Right lung (tissue), 5 donors: ENCODE data around the gene ERG. TPM values are rescaled to one million over a fixed set of nuclear protein-coding genes. Genes with fewer than 3 reads are reported as not detected.

ENCODE experiments used
- DNase-seq, 2 donors: peaks; one replicate each; pipeline ENCODE4 v3.0.0-alpha.2; 2013
- polyA plus RNA-seq, 5 donors: library from polyadenylated mRNA; unstranded; fragments of 120-200 nt; gene quantifications; one replicate each; pipeline versions ENCODE4 v1.2.1 to v1.2.3, GENCODE V29; 2013; ENCODE audit warnings: inconsistent platforms in 1 of 5, low replicate concordance in 1 of 5; ENCODE audit not compliant: insufficient read length in 5 of 5, insufficient read depth in 1 of 5

ERG gene
- polyA plus RNA-seq, 5 donors: 36.3 to 48.4 (median 38.9) TPM

GRCh38 chr21:38503583-38503982, 5.3 kb upstream of the ERG start:
- DNase-seq: no peak

DNA sequence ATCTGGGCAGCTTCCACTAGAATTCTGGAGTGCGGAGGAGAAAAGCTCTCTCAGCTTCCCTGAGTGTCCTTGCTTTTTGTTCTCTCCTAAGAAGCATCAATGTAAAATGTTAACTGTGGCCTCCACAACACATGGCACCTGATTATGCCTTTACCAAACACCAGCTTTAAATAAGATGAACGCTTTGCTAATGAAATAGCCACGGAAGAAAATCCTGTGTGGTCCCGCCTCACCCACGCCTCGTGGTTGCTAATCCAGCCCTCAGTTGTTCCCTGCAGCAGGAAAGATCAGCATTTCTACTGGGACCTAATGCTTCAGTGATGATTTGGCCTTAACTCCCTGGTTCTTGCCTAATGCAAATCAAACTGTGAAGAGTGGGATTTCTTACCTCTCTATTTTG, 1.8 kb upstream of the ERG start:
- DNase-seq: no peak

DNA sequence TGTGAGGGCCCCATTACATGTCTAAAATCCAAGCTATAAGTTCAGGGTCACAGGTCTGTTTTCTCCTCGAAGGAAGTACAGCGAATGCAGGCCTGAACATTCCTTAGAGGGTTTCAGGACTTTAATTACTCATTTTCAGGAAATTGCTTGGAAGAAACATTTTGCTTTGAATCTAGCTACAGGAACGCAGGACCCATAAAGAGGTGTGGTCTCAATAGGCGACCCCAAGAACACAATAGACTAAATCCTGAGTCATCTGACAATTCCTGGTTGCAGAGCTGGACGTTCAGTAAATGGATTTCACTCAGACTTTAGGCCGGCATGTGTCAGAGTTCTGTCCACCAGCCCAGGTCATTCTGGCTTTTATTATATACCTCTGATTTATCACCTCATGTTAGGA, 1.0 kb upstream of the ERG start:
- DNase-seq: no peak

DNA sequence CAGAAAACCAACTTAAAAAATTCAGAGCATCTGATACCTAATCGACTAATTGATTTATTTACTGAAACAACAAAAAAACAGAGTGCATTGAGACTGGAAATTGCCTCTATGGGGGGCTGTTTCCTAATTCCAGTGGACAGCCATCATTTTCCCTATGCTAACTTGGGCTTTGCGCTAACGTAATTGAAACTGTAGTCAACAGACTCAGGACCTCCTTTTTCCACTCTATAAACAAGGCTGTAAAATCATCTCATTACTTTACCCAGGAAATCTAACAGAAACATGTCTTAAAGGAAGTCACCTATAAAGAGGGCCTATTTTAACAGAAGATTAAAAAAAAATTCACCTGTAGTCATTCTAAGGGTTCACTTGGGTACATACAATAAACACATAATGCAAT, 2.1 kb downstream of the ERG start:
- DNase-seq: no peak

- DNase-seq: no peak
These were observed 2.6 kb downstream of the ERG start for GRCh38 chr21:38495696-38496095.

GRCh38 chr21:38495242-38495641, 3.0 kb downstream of the ERG start:
- no peak for DNase-seq

DNA sequence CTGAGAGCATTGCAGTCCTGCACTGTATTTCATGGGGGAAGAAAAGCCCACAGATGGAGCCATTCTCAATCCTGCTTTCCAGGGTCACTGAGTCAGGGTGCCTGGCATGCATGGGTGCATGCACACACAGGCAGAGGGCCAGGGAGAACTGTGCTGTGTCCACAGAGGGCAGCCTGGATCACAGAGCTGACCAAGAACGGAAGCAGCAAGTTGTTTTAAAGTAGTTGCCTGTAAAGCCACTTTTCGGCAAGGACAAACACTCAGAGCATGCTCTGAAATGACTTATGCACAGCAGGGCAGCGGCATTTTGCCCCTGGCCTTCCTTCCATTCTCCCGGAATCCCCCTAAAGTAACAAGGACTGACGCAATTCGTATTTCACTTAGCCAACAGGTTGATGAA, 3.6 kb downstream of the ERG start:
- DNase-seq: no peak

DNA sequence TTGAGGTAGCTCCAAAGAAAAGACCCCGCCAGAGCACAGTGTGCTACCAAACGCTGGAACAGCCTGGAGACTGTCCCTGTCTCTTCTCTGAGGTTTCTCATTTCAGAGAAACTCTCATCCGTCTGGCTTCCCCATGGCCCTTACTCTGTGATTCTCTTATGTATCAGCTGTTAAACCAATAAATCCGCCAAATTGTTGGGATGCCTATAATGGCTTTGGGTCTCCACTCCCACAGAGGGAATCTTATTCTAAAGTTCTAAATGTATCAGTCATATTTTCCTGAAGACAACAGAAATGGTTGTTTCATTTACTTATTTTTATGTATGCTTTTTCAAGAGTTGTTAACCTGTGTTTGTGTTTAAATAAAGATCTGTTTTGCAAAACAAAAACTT, 4.0 kb downstream of the ERG start:
- no peak for DNase-seq

- DNase-seq: no peak
These were observed 4.6 kb downstream of the ERG start for GRCh38 chr21:38493549-38494250.

DNA sequence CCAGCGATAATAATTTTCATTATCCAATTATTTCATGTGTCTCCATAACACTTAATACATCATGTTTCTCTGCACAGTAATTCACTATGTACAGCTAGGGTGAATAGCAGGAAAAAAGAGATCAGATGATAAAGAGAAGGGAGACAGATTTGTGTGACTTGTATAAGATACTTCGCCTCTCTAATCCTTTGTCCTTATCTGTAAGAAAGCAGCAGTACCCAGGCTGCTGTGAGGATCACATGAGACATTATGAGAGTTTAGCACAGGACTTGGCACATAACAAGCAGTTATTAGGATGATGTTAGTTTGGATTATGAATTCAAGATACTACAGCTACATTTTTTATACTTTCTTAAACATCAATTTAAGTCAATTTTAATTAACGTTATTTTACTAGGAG, 6.3 kb downstream of the ERG start:
- no peak for DNase-seq

- no peak for DNase-seq
These were observed 6.7 kb downstream of the ERG start for GRCh38 chr21:38491536-38491935.

DNA sequence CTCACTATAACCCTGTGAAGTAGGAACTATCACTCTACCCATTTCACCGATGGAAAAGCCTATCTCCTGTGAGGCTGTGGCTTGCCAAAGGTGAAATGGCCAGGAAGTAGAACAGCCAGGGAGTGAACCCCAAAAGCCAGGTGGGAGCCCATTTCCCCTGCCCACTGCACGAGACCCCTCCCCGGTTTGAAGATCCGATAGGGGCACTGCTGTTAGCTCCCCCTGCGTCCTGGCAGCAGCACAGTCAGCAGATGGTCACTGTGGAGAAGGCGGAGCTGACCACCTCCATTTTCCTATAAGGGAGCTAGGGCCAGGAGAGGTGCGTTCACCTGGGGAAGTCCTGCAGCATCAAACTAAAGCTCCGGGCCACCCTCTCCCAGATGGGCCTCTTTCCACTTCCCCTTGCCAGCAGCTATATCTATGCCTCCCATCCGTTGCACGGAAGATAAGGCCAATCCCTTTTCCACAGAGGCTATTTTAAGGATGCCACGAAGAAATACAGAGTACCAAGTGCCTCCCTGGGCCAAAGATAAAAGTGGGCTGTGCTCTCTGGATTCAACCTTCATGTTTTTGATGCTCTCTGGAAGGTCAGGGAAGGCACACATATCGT, 7.8 kb downstream of the ERG start:
- no peak for DNase-seq

DNA sequence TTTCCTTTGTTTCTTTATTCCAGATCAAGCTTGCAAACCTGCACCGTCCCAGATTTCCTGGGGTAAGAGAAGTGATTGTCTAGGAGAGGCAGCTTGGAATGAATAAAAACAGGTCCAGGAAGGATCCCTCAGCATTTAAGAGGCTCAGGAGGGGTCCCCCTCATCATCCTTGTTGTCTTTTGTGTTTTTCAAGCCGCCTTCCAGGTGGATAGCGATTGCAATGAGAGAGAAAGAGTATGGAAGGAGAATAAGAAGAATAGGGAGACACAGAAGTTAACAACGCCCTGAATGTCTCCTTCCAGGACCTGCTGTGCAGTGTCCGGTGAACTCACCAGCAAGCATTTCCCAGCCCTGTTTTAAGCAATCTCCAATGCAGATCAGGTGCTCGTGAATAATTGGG, 8.5 kb downstream of the ERG start:
- no peak for DNase-seq

GRCh38 chr21:38489271-38489652, 9.0 kb downstream of the ERG start:
- no peak for DNase-seq

DNA sequence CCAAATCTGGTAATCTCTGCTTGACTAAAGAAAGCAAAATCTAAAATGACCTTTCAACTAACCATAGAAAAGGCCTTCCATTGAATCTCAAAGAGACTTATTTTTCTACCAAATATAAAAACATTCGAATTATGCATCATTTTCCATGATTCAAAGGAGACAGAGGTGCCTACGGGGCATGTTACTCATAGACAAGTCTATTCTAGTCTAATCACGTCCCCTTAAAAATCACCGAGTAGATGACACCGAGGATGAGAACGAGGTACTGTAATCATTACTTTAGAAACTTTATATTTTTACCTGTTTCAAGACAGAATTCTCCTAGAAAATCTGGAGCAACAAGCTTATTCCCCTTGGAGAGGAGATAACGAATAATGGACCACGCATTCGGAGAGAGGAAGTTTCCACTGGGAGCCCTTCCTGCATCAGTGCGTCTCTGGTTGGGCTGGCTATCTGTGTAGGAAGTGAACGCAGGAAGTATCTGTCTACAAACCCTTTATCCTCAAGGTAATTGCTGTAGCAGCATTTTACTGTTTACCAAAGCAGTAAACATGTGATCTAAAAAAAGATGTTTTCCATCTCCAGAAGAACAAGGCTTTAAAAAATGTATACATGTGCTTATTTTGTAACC, 9.5 kb downstream of the ERG start:
- DNase-seq: no peak

DNA sequence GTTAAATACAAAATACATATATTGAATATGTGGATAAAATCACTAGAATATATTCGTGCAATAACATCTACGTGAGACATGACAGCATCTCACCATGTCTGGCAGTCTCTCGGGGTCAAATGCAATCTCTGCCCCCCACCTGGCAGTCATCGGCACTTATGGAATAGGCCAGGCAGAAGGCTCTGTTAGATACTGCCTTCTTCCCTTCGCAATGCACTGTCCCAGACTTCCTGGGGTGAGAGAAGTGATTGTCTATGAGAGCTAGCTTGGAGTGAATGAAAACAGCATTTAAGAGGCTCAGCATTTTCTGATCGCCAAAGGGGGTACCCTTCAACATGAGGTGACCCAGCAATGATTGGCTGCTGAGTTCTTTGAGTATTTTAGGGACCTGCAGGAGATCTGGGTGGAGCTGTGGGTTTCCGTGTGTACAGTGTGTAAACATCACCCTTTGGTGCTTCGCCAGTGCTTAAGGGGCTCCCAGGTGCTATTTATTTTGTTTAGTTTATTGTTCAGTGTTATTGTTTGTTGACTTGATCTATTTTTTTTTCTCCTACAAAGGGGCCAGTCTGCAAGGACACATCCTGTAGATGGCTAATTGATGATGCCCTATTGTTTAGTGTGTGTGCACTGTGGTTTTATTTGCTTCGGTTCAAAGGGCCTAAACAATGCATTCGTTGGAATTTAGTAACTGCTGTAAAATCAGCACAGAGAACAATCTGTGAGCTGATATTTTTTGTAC, 10.2 kb downstream of the ERG start:
- no peak for DNase-seq

DNA sequence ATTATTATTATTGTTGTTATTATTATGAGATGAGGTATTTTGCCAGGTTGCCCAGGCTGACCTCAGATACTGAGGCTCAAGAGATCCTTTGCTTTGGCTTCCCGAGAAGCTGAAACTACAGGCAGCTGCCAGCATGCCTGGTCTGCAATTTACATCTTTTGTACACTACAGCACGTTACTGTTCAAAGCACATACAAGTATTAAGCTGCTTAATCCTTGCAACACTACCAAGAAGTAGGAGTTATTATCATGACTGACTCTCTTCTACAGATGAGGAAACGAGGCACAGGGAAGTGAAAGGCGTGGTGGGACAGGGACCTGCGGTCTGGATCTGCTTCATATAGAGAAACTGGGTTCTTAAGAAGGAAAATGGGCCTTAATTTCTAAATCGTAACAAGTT, 11.6 kb downstream of the ERG start:
- no peak for DNase-seq

- no peak for DNase-seq
These were observed 12.1 kb downstream of the ERG start for GRCh38 chr21:38486221-38486620.

DNA sequence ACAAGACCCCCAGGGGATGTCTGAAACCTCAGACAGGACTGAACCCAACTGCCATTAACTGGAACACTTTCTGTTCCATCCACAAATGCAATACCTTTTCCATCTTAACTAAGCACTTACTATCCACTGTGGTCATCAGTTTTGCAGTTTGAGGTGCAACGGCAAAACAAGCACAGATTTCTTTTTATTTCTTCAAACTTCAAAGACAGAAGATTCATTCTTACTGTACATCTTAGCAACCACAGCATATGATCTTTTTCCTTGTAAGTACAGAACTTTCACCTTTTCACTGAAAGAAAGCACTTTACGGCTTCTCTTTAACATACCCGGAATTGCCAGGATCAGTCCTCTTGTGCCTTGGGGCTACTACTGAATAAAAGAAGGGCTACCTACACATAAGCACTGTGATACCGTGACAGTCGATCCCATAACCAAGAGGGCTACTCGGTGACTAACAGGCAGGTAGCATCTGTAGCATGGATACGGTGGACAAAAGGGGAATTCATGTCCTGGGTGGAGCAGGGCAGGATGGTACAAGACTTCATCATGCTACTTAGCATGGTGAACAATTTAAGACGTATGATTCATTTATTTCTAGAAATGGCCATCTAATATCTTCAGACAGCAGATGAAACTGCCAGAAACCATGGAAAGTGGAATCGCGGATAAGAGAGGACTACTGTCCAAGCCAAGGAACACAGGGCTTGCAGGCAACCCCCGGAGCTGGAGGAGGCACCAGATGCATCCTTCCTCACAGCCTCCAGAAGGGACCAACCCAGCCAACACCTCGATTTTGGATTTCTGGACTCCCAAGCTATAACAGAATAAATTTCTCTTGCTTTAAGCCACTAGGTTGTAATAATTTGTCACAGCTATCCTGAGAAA, 18.4 kb downstream of the ERG start:
- DNase-seq: no peak

- no peak for DNase-seq
These were observed 19.5 kb downstream of the ERG start for GRCh38 chr21:38478782-38479181.

- DNase-seq: no peak
These were observed 21.1 kb downstream of the ERG start for GRCh38 chr21:38477226-38477625.

- DNase-seq: peak in 1 of 2 donors; percentile 35
These were observed 21.9 kb downstream of the ERG start for GRCh38 chr21:38476385-38476784.
